HFF-Myc (cell line): ENCODE data around the gene VCP.

ENCODE experiments used
- DNase-seq: peaks from one replicate; pipeline ENCODE4 v3.0.0-alpha.2; 2011; ENCODE audit warnings: low read depth; ENCODE audit errors: extremely low read depth
- H3K4me3 ChIP-seq: replicated peaks from 2 replicates; pipeline ENCODE4 v1.5.1; 2011; ENCODE audit warnings: low read depth, mild to moderate bottlenecking, control low read depth, low read length
- CTCF ChIP-seq: IDR thresholded peaks from 2 replicates; pipeline ENCODE4 v1.5.1; 2012; ENCODE audit warnings: mild to moderate bottlenecking, low read depth, low read length, control low read depth; ENCODE audit errors: missing control alignments

The VCP gene

GRCh38 chr9:35074791-35075190 lies 2.4 kb upstream of the VCP start:
- TF ChIP-seq CTCF = no peak
- H3K4me3 ChIP-seq = no peak overlapping the region
- no peak for DNase-seq

- TF ChIP-seq CTCF = no peak
- no peak overlapping the region for H3K4me3 ChIP-seq
- DNase-seq = no peak
Measured at GRCh38 chr9:35074141-35074540, 1.7 kb upstream of the VCP start.

GRCh38 chr9:35073279-35073612 lies 821 bp upstream of the VCP start:
- no peak for DNase-seq
- no peak overlapping the region for H3K4me3 ChIP-seq

GRCh38 chr9:35071814-35072460 lies 488 bp downstream of the VCP start:
- no peak for DNase-seq
- TF ChIP-seq CTCF = peak; percentile 37
- H3K4me3 ChIP-seq = peak overlapping the region; percentile 91

More at GRCh38 chr9:35073279-35073612, 821 bp upstream of the VCP start:
- no peak for TF ChIP-seq CTCF

- peak overlapping the region; percentile 91 for H3K4me3 ChIP-seq
- no peak for DNase-seq
- no peak for TF ChIP-seq CTCF
Measured at GRCh38 chr9:35070823-35071813, 1.3 kb downstream of the VCP start.

- no peak for TF ChIP-seq CTCF
- DNase-seq = no peak
- H3K4me3 ChIP-seq = no peak overlapping the region
Measured at GRCh38 chr9:35069020-35069419, 3.4 kb downstream of the VCP start.
